ENCODE measurements around the gene BCAS3. TPM values are rescaled to one million over a fixed set of nuclear protein-coding genes. Genes with fewer than 3 reads are reported as not detected.

BCAS3 gene
- total RNA-seq, 4 donors from 2014 or later = 18.7 to 37.8 (median 24.9) TPM

DNA sequence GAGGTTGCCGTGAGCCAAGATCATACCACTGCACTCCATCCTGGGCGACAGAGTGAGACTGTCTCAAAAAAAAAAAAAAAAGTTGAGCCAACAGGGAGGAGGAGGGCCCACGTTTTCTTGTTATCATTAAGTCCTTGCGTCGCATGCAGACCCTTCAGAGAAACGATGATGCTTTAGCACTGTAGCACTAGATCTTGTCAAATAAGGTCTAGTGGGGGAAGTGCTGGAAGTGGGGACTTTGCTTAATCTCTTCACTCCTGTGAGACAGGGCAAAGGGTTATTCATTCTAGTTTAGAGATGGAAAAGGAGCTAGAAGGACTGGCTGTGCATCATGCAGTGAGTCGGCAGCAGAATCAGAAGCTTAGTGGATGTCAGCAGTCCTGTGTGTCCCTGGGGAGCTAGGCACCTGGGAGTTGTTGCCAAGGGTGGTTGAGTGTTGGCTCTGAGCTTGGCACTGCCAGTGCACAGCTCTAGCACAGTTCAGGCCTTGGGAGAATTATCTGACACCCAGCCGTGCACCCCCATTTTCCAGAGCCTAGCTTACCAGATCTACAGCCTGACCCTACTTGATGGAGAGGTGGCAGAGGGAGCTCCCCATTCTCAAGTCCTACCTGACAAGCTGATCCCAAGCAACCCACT, 688.5 kb downstream of the BCAS3 start:
- TF ChIP-seq, protein P1, sequence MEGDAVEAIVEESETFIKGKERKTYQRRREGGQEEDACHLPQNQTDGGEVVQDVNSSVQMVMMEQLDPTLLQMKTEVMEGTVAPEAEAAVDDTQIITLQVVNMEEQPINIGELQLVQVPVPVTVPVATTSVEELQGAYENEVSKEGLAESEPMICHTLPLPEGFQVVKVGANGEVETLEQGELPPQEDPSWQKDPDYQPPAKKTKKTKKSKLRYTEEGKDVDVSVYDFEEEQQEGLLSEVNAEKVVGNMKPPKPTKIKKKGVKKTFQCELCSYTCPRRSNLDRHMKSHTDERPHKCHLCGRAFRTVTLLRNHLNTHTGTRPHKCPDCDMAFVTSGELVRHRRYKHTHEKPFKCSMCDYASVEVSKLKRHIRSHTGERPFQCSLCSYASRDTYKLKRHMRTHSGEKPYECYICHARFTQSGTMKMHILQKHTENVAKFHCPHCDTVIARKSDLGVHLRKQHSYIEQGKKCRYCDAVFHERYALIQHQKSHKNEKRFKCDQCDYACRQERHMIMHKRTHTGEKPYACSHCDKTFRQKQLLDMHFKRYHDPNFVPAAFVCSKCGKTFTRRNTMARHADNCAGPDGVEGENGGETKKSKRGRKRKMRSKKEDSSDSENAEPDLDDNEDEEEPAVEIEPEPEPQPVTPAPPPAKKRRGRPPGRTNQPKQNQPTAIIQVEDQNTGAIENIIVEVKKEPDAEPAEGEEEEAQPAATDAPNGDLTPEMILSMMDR (IDR thresholded peaks at IDR 0.05) = no peak
- DNase-seq (ENCODE audit: low spot score) (no peak), ATAC-seq (ENCODE audit: low FRiP score) (peak; percentile 20)

DNA sequence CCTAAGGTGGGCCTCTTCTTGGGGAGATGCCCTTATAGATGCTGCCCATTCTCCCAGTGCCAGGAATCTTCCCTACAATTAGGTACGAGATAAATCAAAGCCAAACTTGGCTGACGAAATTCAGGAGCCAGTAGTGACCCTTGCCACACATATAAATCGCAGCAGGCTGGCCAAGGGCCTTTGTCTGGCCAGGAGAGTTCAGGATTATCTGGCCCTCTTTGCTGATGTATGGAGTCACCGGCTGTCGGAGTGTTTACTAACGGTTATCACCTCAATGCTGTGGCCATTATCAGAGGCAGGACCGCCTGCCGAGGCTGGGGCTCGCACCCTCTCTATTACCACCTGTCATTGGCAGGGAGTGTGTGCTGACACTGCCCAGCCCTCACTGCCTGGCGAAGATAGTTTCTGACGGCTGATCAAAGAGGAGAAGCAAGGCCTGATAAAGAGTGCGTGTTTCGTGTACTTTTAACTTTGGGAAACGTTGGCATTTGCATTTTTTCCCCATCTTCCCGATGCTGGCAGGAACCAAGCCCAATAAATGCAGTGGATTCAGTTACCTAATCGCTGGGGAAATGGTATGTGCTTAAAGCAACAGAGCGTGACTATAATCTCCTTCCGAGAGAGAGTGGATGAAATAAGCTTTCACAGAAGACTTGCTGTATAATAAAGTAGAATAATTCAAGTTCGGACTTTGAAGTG, 689.2 kb downstream of the BCAS3 start:
- peak; percentile 20 for ATAC-seq (ENCODE audit: low FRiP score)
- no peak for DNase-seq (ENCODE audit: low spot score)
- TF ChIP-seq, protein P1 (IDR thresholded peaks at IDR 0.05) = no peak

DNA sequence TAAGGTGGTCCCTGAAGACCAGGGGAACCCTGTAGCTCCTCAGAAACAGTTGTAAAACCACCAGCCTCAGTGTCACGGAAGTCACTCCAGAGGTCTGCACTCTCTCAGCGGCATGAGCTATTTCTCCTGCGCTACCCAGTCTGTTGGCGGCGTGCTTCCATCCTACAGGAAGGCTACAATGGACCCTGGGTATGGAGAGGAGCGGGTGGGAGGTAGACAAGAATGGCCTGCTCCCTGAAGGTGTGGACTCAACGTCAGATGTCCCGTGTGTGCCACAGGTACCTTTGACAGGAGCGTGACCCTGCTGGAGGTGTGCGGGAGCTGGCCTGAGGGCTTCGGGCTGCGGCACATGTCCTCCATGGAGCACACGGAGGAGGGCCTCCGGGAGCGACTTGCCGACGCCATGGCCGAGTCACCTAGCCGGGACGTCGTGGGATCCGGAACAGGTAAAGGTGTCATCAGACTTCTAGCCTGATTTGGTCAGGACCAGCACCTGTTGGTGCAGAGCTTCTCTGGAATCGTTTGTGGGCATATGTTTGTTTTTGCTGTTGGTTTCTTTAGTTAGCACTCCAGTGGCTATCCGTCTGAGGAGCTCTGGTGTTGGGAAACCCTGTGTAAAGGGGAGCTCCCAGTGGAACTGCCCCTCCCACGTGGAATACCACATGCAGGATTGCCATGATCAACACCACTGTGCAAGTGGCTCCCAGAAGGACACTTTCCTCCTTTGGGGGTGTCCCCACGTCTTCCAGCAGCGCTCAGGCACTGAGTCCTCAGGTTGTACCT, 690.6 kb downstream of the BCAS3 start:
- no peak for ATAC-seq (ENCODE audit: low FRiP score)
- DNase-seq (ENCODE audit: low spot score) = no peak
- TF ChIP-seq, protein P1 (IDR thresholded peaks at IDR 0.05) = no peak

DNA sequence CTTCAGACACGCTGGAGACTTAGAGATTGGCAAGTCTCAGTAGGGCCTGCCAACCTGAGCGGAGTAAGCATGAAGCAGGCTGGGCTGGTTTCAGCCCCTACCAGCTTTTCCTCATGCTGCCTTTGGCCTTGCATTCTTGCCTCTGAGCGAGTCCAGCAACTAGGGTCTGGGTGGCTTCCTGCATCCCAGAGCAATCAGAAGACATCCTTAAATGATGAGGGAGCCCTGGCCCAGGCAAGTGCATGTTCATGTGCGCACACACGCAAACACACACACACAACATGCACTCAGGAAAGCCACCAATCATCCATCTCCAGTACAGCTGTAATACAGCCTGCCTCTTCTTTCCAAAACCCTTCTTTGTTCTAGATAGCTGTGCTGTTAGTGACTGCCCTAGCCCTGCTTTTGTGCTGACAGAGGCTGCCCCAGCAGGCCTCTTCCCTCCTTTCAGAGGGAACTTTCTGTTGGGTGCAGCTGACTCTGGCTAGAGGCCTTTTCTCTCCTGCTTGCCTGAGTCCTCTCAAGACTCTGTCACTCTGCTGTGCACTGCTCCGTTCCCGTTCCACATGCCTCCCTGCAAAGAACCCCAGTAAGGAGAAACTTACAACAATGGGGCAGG, 691.3 kb downstream of the BCAS3 start:
- no peak for ATAC-seq (ENCODE audit: low FRiP score)
- TF ChIP-seq, protein P1 (IDR thresholded peaks at IDR 0.05) = no peak
- DNase-seq (ENCODE audit: low spot score) = no peak

DNA sequence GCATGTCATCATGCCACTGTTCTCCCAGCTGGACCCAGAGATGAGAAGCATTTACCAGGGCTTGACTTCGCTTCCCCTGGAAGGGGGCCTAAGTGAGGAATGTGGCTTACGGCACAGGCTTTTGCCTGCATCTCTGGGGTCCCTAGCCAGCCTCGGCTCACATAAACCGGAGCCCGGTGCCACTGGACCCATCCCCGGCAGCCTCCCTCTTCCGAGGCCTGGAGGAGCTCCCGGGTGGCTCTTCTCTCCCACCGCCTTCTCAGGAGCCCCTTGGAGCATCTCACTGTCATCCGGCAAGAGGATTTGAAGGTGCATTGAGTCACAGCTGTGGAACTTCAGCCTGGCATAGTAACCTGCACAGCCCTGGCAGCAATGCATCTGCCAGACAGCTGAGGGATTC, 692.1 kb downstream of the BCAS3 start:
- TF ChIP-seq, protein P1 (IDR thresholded peaks at IDR 0.05) = no peak
- ATAC-seq (ENCODE audit: low FRiP score) (no peak), DNase-seq (ENCODE audit: low spot score) (no peak)

DNA sequence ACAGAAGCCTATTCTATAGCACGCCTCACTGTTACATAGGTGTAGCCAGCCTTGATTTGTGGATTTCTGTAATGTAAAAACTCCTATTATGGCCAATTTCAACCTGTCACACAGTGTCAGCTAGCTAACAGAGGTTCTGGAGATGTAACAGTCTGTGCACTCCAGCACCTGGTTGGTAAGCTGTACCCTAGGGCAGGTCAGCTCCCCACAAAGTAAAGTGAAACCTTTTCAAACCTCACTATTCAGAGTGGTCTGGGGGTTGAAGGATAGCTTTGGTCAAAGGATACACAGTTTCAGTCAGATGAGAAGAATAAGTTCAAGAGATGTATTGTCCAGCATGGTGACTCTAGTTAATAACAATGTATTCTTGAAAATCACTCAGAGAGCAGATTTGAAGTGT, 693.5 kb downstream of the BCAS3 start:
- TF ChIP-seq, protein P1 (IDR thresholded peaks at IDR 0.05) = no peak
- no peak for DNase-seq (ENCODE audit: low spot score)
- no peak for ATAC-seq (ENCODE audit: low FRiP score)
